ENCODE data around the gene PTBP1.

Gene PTBP1

DNA sequence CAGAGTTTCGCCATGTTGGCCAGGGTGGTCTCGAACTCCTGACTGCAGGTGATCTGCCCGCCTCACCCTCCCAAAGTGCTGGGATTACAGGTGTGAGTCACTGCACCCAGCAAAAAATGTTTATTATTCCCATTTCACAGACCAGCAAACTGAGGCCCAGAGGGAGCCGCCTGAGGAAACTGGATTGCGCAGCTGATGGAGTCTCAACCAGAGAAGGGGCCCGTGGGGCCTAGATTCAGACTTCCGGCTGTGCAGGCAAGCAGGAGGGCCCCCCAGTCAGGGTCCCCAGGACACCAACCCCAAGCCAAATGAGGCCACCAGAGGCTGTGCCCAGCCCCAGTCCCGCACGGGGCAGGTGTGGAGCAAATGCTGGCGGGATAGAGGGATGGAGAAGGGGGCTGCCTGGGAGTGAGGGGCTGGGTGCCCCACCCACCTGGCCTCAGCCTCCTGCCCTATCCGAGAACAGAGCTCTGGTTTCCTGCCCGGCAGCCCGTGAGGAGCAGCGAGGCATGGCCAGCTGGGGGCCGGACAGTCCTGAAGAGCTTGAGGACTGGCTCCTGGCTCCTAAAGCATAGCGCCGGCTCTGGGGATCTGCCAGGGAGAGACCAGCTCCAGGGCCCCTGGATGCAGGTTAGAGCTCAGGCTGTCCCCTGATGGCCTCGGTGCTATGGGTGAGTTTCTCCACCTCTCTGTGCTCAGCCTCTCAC is 24.4 kb upstream of the PTBP1 start:
- DNase-seq = no peak

DNA sequence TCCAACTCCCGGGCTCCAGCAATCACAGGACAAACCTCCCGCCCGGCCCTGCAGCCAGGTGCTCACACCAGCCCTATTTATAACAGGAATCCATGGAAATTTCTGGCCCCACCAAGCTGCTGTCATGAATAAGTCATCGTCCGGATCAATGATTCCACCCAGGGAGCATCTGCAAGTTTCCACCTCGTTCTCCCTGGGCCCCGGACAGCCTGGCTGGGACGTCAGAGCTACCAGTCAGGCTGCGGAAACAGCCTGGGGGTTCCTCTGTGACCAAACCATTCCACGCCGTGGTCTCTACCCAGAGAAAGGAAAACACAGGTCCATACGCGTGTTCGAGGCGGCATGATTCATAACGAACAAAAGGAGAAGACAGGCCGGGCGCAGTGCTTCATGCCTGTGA is 20.7 kb upstream of the PTBP1 start:
- DNase-seq = no peak

DNA sequence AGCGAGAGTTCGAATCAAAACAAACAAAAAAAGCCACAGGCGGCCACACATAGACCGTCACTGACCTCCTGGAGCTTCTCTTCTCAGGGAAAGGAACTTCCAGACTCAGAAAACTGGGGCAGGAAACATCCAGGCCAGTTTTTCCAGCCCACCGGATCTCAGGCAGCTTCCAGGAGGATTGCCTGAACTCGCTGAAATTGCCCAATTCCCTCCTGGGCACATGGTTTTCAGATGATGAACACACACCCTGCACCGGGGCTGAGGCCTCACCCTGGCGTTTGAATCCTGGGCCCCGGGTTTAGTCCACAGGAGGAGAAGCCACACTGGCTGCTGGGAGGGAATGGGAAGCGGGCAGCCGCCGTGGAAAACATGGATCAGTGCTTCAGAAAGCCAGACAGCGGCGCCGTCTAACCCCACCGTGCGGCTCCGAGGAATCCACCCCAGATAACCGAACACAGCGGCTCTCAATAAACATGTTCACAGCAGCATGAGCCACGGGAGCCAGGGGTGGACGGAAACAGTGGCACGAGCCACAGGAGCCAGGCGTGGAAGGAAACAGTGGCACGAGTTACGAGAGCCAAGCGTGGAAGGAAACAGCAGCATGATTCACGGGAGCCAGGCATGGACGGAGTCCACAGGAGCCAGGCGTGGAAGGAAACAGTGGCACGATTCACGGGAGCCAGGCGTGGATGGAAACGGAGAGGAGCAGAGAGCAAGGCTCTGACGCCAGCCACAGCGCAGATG is 18.2 kb upstream of the PTBP1 start:
- no peak for DNase-seq

DNA sequence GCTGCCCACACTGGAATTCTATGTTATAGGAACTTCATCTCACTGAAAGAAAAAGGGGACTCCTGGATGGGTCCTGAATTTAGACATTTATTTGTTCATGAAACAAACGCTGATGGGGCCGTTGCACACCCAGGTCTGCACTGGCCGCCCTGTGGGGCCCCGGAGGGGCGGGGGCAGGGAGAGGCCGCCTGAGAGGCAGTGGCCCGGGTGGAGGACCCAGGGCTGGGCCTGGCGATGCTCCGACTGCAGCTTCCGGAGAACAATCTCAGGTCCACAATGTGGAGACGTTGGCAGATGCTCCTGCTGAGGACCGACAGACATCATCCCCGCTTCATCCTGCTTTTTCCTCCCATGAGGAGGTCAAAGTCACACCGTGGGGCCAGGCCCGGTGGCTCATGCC is 16.3 kb upstream of the PTBP1 start:
- DNase-seq = no peak

DNA sequence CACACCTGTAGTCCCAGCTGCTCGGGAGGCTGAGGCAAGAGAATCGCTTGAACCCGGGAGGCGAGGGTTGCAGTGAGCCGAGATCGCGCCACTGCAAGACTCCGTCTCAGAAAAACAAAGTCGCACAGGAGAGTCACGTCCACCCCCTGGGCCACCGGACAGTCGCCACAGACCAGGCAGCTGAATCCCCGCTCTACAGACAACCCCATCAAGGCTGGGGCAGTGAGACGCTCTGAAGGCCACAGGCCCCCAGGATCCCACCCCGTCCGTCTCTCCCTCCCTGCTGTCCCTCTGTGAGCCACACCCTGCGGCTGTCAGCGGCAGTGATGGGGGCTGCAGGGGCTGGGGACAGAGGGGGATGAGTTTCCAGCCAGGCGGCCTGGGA is 15.5 kb upstream of the PTBP1 start:
- DNase-seq = no peak

DNA sequence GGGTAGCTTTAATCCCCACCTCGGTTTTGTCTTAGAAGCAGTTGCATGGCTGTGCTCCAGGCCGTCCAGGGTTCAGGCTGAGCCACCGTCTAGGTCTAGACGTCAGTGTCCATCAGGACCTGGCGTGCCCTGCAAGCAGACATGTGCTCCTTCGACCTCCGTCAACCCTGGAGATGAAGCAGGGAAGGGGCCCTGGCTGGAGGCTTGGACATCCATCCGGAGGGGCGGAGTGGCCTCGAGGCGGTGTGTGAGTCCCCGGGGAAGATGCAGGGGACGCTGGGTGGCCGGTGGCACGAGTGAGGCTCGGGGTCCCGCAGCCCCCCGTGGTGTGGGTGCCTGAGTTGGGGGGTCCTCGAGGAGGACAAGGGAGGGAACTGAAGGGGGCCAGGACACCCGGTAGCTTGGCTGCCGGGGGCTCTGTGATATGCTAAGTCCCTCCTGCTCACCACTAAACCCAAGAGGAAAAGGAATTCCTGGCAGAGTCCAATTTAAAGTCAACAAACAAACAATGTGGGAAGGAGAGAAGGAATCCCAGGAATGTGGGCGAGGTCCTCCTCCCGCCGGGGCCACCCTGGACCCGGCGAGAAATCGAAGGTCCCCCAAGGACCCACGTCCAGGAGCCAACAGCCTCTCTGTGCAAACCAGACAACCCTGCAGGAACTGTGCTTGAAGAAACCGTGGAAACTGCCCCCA is 14.9 kb upstream of the PTBP1 start:
- DNase-seq = no peak

DNA sequence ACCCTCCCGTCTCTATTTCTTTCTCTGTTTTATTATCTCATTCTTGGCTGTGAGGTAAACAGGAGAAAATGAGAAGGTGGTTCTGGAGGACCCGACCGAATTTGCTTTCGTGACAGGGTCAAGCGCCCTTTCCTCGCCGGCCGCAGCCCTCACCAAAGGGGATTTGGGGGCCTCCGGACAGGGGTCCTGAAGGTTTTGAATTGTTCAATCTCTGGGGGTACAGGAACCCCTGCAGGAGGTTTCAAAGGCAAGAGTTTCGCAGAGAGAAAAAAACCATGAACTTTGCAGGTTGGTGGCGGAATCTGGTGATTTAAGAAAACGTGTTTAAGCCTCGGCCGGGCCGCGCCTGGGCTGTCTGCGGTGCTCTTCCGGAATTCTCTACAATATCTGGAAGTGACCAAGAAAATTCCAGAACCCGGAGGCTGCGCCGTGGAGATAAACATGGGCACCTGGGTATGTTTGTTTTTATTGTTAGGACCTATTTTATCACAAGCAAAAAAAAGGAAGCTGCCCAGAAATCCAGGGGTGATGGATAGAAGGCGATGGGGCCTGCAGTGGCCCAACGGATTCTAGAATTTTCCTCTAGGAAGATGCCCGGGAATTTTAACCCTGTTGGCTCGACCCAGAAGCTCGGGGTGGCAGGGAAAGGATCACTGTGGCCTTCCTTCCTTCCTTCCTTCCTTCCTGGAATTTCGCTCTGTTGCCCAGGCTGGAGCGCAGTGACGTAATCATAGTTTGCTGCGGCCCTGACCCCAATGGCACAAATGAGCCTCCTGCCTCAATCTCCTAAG is 14.2 kb upstream of the PTBP1 start:
- no peak for DNase-seq

DNA sequence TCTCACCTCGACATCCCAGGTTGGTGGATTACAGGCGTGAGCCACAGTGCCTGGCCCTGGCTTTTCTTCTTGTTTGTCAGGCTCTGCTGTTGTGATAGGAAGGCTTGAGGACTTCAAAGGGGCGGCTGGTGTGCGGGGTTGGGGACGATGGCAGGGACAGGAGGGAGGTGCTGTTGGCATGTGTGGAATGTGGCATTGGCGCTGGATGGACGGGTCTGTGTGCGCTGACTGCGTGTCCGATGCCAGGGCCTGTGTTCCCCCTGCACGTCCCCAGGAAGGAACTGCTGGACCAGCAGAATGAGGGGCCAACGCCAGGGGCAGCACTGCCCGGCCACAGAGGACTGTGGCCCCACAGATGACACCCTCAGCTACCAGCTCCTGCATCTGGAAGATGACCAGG is 12.7 kb upstream of the PTBP1 start:
- DNase-seq = no peak

DNA sequence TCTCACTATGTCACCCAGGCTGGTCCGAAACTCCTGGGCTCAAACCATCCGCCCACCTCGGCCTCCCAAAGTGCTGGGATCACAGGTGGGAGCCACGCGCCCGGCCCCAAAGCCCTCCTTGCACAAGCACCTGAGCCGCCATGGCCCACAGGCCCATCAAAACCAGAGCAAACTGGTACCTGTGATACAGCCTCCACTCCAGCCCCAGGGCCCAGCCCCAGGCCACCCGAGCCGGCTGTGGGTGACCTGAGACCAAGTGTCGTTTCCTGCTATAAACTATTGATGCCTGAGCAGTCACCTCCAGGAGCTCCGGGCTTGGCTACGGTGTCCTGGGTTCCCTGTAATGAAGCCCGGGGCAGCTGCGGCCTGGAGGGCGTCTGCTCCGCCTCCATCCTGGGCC is 9.7 kb upstream of the PTBP1 start:
- DNase-seq = no peak

DNA sequence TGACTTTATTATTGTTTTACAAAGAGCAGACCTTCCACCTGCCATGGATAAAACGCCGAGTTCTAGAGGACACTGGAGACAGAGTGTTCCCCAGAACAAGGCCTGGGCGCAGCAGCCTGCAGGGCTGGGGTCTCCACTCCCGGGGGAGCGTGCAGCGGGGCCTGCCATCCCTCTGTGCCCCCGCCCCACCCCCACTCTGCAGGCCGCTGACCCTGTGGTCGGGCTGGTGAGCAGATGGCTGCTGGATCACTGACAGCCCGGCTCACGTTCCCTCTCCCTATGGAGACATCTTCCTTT is 8.6 kb upstream of the PTBP1 start:
- no peak for DNase-seq

DNA sequence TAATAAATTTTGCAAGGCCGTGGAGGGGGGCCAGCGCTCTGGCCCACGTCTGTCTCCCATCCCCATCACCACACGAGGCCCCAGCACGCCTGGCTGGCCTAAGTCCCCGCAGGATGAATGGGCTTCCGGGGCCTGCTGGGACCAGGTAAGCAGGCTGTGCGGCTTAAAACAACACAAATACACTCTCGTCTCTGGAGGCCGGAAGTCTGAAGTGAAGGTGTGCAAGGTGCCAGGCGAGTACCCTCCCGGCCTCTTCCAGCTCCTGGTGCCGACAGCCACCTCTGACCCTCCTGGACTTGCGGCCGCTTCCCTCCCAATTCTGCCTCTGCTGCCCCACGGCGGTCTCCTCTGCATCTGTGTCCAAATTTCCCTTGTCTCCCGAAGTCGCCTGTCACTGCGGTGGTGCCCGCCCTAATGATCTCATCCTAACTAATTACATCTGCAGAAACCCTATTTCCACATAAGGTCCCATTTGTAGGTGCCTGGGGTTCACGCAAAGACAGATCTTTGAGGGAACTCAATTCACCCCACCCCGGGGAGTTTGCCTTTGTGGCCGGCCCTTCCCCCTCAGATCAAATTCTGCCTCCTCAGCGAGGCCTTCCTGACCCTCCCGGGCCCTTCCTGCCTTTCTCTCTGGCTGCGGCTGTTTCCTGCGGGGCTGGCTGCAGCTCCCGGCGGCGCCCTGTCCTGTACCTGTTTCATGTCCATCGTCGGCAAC is 8.1 kb upstream of the PTBP1 start:
- no peak for DNase-seq

DNA sequence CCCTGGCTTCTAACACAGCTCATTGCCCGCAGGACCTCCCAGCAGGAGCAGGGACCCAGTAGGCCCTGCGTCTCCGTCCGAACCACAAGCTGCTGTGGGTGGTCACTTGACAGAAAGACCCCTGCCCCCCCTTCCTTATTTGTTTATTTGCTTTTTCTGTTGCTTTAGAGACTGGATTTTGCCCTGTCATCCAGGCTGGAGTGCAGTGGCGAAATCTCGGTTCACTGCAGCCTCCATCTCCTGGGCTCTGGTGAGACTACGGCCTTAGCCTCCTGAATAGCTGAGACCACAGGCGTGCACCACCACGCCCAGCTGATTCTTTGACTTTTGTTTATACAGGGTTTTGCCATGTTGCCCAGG is 7.6 kb upstream of the PTBP1 start:
- DNase-seq = no peak

DNA sequence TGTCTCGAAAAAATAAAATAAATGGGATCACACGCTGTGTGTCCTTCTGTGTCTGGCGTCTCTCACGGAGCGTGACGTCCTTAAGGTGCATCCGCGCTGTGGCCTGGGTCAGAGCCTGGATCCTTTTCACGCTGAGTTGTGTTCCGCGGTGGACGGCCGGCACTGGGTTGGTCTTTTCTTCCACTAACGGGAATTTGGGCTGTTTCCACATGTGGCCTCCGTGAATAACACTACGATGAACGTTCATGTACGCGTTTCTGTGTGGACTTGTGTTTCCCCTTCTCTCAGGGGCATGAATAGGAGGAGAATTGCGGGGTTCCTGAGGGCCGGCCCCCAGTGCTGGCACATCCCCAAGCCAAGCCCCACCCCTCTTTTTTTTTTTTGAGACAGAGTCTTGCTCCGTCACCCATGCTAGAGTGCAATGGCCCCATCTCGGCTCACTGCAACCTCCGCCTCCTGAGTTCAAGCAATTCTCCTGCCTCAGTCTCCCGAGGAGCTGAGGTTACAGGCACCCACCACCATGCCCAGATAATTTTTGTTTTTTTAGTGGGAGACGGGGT is 6.2 kb upstream of the PTBP1 start:
- DNase-seq = no peak

DNA sequence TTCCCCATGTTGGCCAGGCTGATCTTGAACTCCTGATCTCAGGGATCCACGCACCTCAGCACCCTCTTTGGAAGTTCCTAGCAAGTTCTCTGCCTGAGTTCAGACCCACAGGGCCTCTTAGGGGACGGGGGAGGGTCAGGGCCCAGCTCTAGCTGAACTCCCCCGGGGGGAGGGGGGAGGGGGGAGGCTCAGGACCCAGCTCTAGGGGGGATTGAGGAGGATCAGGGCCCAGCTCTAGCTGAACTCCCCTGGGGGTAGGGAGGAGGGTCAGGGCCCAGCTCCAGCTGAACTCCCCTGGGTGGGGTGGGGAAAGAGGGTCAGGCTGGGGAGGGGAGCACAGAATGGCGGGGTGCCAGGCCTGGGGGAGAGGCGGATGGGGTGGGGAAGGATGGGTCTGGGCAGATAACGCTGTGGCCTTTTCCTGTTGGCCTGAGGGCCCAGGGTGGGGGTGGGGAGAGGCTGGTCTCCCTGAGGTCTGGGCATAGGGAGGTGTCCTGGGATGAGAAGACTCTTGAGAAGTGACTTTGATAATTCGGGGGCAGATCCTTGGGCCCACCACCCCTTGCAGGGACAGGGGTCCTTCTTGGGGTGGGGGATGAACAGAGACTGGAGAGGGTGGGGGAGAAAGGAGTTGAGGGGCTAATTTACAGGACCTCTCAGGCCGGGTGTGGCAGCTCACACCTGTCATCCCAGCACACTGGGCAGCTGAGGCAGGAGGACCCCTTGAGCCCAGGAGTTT is 5.5 kb upstream of the PTBP1 start:
- DNase-seq = no peak

DNA sequence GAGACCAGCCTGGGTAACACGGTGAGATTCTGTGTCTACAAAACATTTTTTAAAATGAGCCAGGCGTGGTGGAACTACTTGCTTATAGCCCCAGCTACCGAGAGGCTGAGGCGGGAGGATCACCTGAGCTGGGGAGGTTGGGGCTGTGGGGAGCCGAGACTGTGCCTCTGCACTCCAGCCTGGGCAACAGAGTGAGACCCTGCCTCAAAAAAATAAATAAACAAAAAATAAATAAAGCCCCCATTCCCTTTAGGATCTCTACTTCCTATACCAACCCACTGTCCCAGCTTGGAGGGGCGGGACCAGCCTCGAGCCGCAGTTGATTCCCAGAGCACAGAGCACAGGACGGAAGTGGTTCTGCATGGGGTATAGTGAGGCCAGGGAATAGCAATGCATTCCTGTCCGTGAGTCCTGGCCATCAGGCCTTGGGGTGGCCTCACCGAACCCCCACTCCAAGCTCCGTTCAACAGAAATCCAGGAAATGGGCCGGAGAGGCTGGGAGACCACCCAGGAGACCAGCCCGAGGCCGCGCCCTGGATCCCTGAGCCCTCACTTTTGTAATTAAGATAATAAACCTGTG is 4.9 kb upstream of the PTBP1 start:
- no peak for DNase-seq

DNA sequence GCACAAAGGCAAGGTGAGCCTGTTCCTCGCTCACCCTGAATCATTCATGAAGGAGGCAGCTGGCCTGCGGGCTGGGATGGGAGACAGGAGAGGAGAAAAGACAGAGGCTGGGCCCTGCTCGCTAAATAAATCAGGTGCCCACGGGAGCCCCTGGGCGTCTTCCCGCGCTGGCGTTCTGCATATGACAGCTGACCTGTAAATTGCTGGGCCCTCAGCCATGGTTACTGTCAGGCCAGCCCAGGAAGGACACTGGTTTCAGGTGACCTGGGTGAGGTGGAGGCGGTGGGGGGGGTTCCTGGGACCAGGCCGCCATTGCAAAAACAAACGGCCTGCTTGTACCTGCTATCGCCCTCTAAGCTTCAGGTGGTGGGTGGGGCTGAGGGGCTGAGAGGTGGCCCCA is 3.4 kb upstream of the PTBP1 start:
- DNase-seq = no peak

DNA sequence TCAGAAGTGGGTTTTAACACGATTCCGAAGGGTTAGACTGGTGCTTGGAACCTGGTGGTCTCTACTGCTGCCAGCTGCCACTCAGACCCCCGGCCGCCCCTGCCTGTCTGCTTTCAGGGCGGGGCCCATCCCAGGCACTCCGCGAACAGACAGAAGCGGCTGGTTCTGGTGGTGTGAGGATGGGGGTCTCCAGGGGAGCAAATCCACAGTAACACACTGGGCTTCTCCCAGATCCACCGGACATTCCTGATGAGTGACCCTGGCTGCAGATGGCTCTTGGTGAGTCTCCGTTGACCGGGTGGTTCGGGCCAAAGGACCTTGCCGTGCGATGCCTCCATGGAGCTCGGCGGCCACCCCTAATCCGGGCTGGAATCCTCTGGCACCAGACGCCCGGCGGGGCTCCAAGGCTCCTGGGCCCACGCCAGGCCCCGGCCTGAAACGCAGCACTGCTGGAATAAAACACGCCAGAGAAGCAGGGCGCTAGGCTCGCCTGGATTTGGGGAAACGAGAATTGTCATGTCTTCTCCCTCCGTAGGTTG is 2.1 kb upstream of the PTBP1 start:
- no peak for DNase-seq

DNA sequence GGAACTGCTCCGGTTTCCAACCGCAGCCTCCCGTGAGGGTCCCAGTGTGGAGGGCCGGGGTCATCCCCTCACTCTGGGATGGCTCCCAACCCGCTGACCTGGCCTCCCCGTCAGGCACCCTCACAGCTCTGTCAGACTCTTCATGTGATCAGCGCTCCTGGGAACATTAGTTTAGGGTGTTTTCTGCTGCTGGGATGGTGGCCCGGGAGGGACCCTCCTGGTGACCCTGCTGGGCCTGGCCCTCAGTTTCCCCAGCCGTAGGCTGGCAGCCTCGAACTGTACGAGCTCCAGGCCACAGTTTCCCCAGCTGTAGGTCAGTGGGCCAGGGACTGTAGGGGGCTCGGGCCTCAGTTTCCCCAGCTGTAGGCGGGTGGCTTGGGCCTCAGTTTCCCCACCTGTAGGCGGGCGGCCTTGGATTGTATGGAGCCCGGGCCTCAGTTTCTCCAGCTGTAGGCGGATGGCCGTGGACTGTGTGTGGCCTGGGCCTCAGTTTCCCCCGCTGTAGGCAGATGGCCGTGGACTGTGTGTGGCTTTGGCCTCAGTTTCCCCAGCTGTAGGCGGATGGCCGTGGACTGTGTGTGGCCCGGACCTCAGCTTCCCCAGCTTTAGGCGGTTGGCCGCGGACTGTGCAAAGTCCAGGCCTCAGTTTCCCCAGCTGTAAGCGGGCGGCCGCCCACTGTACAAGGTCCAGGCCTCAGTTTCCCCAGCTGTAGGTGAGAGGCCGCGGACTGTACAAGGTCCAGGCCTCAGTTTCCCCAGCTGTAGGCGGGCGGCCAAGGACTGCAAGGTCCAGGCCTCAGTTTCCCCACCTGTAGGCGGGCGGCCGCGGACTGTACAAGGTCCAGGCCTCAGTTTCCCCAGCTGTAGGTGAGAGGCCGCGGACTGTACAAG is 1.3 kb upstream of the PTBP1 start:
- no peak for DNase-seq

DNA sequence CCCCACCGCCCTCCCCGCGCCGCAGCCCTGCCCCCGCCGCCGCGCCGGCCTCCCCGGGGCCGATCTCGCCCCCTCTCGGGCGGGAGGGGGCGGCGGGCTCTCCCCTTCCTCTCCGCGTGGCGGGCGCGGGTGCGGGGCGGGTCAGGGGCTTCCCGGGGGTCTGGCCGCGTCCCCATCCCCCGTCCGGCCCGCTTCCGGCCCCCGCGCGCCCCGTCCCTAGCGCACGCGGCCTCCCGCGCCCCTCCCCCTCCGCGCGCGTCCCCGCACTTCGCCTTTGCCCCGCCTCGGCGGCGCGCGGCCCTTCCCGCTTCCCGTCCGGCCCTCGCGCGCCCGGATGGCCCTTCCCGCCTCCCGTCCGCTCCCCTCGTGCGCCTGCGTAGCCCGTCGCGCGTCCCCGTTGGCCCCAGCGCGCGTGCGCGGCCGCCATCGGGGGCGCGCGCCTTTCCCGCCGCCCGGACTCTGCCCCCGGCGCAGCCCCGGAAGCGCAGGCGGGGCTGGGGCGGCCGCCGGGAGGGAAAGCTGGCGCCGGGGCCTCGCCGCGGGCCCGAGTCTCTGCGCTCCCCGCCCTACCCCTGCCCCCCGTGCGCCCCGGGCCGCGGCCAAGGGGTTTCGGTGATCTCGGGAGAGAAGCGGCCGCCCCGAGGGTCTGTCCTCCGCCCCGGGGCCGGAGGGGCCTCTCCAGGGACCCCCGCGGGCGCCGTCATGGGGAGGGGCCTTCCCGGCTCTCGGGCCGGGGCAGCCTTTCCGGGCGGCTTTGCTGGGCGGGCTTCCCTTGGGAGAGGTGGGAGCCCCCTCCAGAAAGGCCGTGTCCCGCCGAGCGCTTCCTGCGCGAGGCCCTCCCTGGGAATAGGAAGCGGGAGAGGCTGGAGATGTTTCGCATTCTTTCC is 519 bp downstream of the PTBP1 start:
- peak; percentile 76 for DNase-seq

All from NCI-H2107 (cell line).